KOPT-K1 (cell line): ENCODE measurements around the gene SULT4A1.

Source experiments
- H3K27ac ChIP-seq: fragments of 200-600 bp; sonication (generic); 2 replicates; pipeline ENCODE4 v1.5.1; 2016; ENCODE audit warnings: antibody characterized with exemption, mild to moderate bottlenecking, low read depth, low read length; ENCODE audit not compliant: poor library complexity, severe bottlenecking
- H3K36me3 ChIP-seq: fragments of 200-600 bp; sonication (generic); 2 replicates; pipeline ENCODE4 v1.5.1; 2017; ENCODE audit warnings: antibody characterized with exemption, mild to moderate bottlenecking, low read length, moderate library complexity; ENCODE audit not compliant: insufficient read depth
- H3K9me3 ChIP-seq: fragments of 200-600 bp; sonication (generic); 2 replicates; pipeline ENCODE4 v1.5.1; 2017; ENCODE audit warnings: antibody characterized with exemption, low read length, mild to moderate bottlenecking; ENCODE audit not compliant: insufficient read depth, poor library complexity, severe bottlenecking

The SULT4A1 gene

GRCh38 chr22:43802897-43803495 lies 59.3 kb downstream of the SULT4A1 start:
- Histone ChIP-seq H3K36me3 (no peaks in the 10 kb centered on the region), H3K9me3 (peaks cover 6% of the 10 kb centered on the region), H3K27ac (no peak overlapping the region)

DNA sequence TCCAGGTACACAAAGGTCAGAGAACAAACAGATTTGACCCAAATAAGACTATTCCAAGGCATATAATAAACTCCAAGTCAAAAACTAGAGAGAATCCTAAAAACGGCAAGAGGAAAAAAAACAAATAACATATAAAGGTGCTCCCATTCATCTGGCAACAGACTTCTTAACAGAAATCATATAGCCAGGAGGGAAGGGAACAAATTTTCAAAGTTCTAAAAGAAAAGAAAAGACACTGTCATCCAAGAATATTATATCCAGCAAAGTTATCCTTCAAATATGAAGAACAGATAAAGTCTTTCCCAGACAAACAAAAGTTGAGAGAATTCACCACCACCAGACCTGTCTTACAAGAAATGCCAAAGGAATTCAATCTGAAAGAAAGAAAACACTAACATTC lies 61.3 kb downstream of the SULT4A1 start:
- Histone ChIP-seq H3K9me3 (peaks cover 6% of the 10 kb centered on the region), H3K27ac (no peak overlapping the region), H3K36me3 (no peaks in the 10 kb centered on the region)

DNA sequence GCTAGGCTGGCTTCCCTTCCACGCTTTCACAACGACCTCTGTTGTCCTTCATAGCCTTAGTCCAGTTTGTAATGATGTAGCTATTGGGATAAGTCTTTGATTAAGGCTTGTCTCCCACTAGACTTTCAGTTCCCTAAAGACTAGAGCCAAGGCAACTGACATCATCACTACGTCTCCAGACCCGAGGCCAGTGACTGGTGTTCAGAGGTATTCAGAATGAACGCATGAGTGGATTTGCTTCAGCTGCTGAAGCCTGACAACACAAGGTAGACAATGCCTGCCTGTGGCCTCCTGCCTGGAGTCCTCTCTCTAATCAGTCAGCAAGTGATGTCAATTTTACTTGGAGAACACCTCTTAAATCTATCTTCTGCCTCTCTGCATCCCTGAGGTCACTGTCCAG lies 63.8 kb downstream of the SULT4A1 start:
- peaks cover 6% of the 10 kb centered on the region for H3K9me3 ChIP-seq
- H3K36me3 ChIP-seq = no peaks in the 10 kb centered on the region
- H3K27ac ChIP-seq = no peak overlapping the region

DNA sequence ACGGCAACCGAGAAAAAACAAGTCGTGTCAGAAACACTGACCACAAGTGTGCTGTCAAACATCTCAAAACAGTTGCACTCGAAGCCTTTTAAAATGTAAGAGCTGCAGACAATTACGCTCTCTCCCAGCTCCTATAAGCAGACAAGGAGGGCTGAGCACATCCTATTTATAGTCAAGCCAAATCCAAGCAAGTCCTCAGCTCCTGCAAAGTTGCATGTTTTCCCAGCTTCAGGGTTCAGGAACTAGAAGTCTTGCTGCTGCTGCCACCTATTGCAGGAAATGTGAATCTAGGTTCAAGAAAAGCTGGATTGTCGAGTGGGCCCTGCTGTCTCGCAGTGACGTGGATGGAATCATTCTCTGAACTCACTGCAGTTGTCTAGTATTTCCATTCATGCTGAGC lies 65.7 kb downstream of the SULT4A1 start:
- Histone ChIP-seq H3K9me3 (peaks cover 6% of the 10 kb centered on the region), H3K27ac (no peak overlapping the region), H3K36me3 (no peaks in the 10 kb centered on the region)

GRCh38 chr22:43795320-43795719 lies 67.0 kb downstream of the SULT4A1 start:
- no peaks in the 10 kb centered on the region for H3K9me3 ChIP-seq
- H3K36me3 ChIP-seq = no peaks in the 10 kb centered on the region
- H3K27ac ChIP-seq = no peak overlapping the region

- Histone ChIP-seq H3K27ac (no peak overlapping the region), H3K9me3 (no peaks in the 10 kb centered on the region), H3K36me3 (no peaks in the 10 kb centered on the region)
These were observed 69.4 kb downstream of the SULT4A1 start for GRCh38 chr22:43792905-43793304.

DNA sequence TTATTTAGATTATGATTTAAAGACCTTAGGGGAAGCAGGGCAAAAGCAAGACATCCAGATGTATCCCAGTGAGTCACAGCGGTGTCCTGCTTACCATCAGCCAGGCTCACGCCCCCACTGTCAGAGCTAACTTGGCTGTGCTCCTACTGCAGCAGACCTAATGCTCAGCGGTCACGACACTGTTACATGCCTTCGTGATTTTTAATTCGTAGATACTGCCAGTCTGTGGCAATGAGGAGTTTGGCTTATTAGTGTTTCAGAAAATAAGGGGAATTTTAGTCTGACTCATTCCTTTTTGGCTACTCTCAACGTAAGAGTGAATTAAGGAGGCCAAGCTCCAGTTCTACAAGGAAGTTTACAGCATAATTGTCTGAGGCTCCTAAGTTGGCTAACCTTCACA lies 72.9 kb downstream of the SULT4A1 start:
- H3K36me3 ChIP-seq = no peaks in the 10 kb centered on the region
- H3K27ac ChIP-seq = no peak overlapping the region
- H3K9me3 ChIP-seq = no peaks in the 10 kb centered on the region

- H3K36me3 ChIP-seq = no peaks in the 10 kb centered on the region
- no peaks in the 10 kb centered on the region for H3K9me3 ChIP-seq
- no peak overlapping the region for H3K27ac ChIP-seq
These were observed 78.5 kb downstream of the SULT4A1 start for GRCh38 chr22:43783777-43784176.

GRCh38 chr22:43782448-43782847 lies 79.9 kb downstream of the SULT4A1 start:
- Histone ChIP-seq H3K36me3 (no peaks in the 10 kb centered on the region), H3K27ac (no peak overlapping the region), H3K9me3 (no peaks in the 10 kb centered on the region)

DNA sequence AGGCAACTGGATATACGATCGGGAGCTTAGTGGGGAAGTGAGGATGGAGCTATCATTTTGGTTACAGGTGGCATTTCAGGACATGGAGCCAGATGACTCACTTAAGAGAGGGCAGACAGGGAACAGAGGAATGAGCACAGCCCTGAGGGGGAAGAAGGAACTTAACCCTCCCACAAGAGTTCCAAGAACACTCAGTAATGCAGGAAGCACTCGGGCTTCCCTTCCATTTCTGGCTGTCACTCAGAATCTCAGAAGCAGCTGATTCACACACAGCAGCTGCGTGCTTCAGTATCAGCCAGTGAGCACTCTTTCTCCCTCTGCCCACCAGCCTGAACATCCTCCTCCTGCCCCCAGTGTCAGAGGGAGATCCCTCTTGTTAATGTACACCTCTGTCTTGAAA lies 85.0 kb downstream of the SULT4A1 start:
- Histone ChIP-seq H3K36me3 (no peaks in the 10 kb centered on the region), H3K9me3 (no peaks in the 10 kb centered on the region), H3K27ac (no peak overlapping the region)

- Histone ChIP-seq H3K36me3 (no peaks in the 10 kb centered on the region), H3K9me3 (no peaks in the 10 kb centered on the region), H3K27ac (no peak overlapping the region)
These were observed 86.1 kb downstream of the SULT4A1 start for GRCh38 chr22:43776081-43776670.
